IPS-18a (cell line): ENCODE results near the gene EHD1.

Source experiments
- H3K27ac ChIP-seq: one replicate; pipeline ENCODE4 v1.5.1; 2013; ENCODE audit warnings: low read length
- H3K27me3 ChIP-seq: one replicate; pipeline ENCODE4 v1.6.1; 2013; ENCODE audit warnings: mild to moderate bottlenecking, low read length; ENCODE audit not compliant: control insufficient read depth, insufficient read depth
- H3K36me3 ChIP-seq: one replicate; pipeline ENCODE4 v1.6.1; 2013; ENCODE audit warnings: low read depth, low read length; ENCODE audit not compliant: control insufficient read depth
- H3K4me1 ChIP-seq: one replicate; pipeline ENCODE4 v1.6.1; 2013; ENCODE audit warnings: low read depth, low read length; ENCODE audit not compliant: control insufficient read depth
- H3K4me3 ChIP-seq: one replicate; pipeline ENCODE4 v1.5.1; 2013; ENCODE audit warnings: low read length
- H3K9ac ChIP-seq: one replicate; pipeline ENCODE4 v1.6.1; 2013; ENCODE audit warnings: mild to moderate bottlenecking, low read length, moderate library complexity
- H3K9me3 ChIP-seq: one replicate; pipeline ENCODE4 v1.6.1; 2013; ENCODE audit warnings: low read depth, low read length; ENCODE audit not compliant: control insufficient read depth

Gene EHD1

GRCh38 chr11:64869571-64870175, 8.7 kb downstream of the EHD1 start:
- Histone ChIP-seq H3K27ac (no peak overlapping the region), H3K9ac (no peak overlapping the region), H3K9me3 (no peaks in the 10 kb centered on the region), H3K27me3 (no peaks in the 10 kb centered on the region), H3K4me3 (no peak overlapping the region), H3K36me3 (no peaks in the 10 kb centered on the region), H3K4me1 (no peaks in the 10 kb centered on the region)

- Histone ChIP-seq H3K27ac (no peak overlapping the region), H3K4me3 (no peak overlapping the region), H3K36me3 (no peaks in the 10 kb centered on the region), H3K27me3 (no peaks in the 10 kb centered on the region), H3K4me1 (peaks cover 2% of the 10 kb centered on the region), H3K9me3 (no peaks in the 10 kb centered on the region), H3K9ac (no peak overlapping the region)
Measured at GRCh38 chr11:64868904-64869570, 9.4 kb downstream of the EHD1 start.

GRCh38 chr11:64867748-64868462, 10.5 kb downstream of the EHD1 start:
- Histone ChIP-seq H3K4me1 (peaks cover 14% of the 10 kb centered on the region), H3K27me3 (no peaks in the 10 kb centered on the region), H3K36me3 (no peaks in the 10 kb centered on the region), H3K4me3 (no peak overlapping the region), H3K9me3 (no peaks in the 10 kb centered on the region), H3K27ac (no peak overlapping the region), H3K9ac (no peak overlapping the region)

- no peaks in the 10 kb centered on the region for H3K9me3 ChIP-seq
- H3K4me3 ChIP-seq, result no peak overlapping the region
- no peak overlapping the region for H3K27ac ChIP-seq
- H3K36me3 ChIP-seq, result no peaks in the 10 kb centered on the region
- no peak overlapping the region for H3K9ac ChIP-seq
- no peaks in the 10 kb centered on the region for H3K27me3 ChIP-seq
- H3K4me1 ChIP-seq, result peaks cover 19% of the 10 kb centered on the region
Measured at GRCh38 chr11:64866173-64866491, 12.3 kb downstream of the EHD1 start.

- Histone ChIP-seq H3K9ac (no peak overlapping the region), H3K4me3 (no peak overlapping the region), H3K9me3 (no peaks in the 10 kb centered on the region), H3K4me1 (peaks cover 19% of the 10 kb centered on the region), H3K27ac (no peak overlapping the region), H3K27me3 (no peaks in the 10 kb centered on the region), H3K36me3 (no peaks in the 10 kb centered on the region)
Measured at GRCh38 chr11:64865286-64866172, 12.9 kb downstream of the EHD1 start.

- Histone ChIP-seq H3K9ac (no peak overlapping the region), H3K36me3 (no peaks in the 10 kb centered on the region)
Measured at GRCh38 chr11:64864473-64865285, 13.7 kb downstream of the EHD1 start.

GRCh38 chr11:64864135-64864472, 14.3 kb downstream of the EHD1 start:
- H3K4me3 ChIP-seq, result no peak overlapping the region
- H3K4me1 ChIP-seq, result peaks cover 19% of the 10 kb centered on the region
- no peak overlapping the region for H3K27ac ChIP-seq
- no peak overlapping the region for H3K9ac ChIP-seq
- no peaks in the 10 kb centered on the region for H3K9me3 ChIP-seq
- no peaks in the 10 kb centered on the region for H3K27me3 ChIP-seq
- no peaks in the 10 kb centered on the region for H3K36me3 ChIP-seq

More at GRCh38 chr11:64864473-64865285, 13.7 kb downstream of the EHD1 start:
- no peaks in the 10 kb centered on the region for H3K27me3 ChIP-seq
- H3K4me3 ChIP-seq, result no peak overlapping the region
- H3K4me1 ChIP-seq, result peaks cover 19% of the 10 kb centered on the region
- no peak overlapping the region for H3K27ac ChIP-seq
- no peaks in the 10 kb centered on the region for H3K9me3 ChIP-seq

GRCh38 chr11:64863391-64864060, 14.9 kb downstream of the EHD1 start:
- H3K9ac ChIP-seq, result no peak overlapping the region
- H3K4me3 ChIP-seq, result no peak overlapping the region
- H3K9me3 ChIP-seq, result no peaks in the 10 kb centered on the region
- H3K36me3 ChIP-seq, result no peaks in the 10 kb centered on the region
- no peak overlapping the region for H3K27ac ChIP-seq
- peaks cover 19% of the 10 kb centered on the region for H3K4me1 ChIP-seq
- no peaks in the 10 kb centered on the region for H3K27me3 ChIP-seq

- Histone ChIP-seq H3K27me3 (no peaks in the 10 kb centered on the region), H3K4me1 (peaks cover 19% of the 10 kb centered on the region), H3K9ac (no peak overlapping the region), H3K27ac (no peak overlapping the region), H3K36me3 (no peaks in the 10 kb centered on the region), H3K9me3 (no peaks in the 10 kb centered on the region), H3K4me3 (no peak overlapping the region)
Measured at GRCh38 chr11:64862987-64863390, 15.4 kb downstream of the EHD1 start.

- no peak overlapping the region for H3K9ac ChIP-seq
- peaks cover 19% of the 10 kb centered on the region for H3K4me1 ChIP-seq
- H3K4me3 ChIP-seq, result no peak overlapping the region
- no peak overlapping the region for H3K27ac ChIP-seq
- H3K36me3 ChIP-seq, result no peaks in the 10 kb centered on the region
- H3K9me3 ChIP-seq, result no peaks in the 10 kb centered on the region
- no peaks in the 10 kb centered on the region for H3K27me3 ChIP-seq
Measured at GRCh38 chr11:64861227-64861975, 17.0 kb downstream of the EHD1 start.
